Measurements from ENCODE around the gene HSPA12B. TPM values are rescaled to one million over a fixed set of nuclear protein-coding genes. Genes with fewer than 3 reads are reported as not detected.

Gene HSPA12B
- total RNA-seq, 1 experiment from 2014 or later = 2.7 TPM

GRCh38 chr20:3693376-3693775 is 39.1 kb upstream of the HSPA12B start:
- Mint-ChIP-seq H3K27me3 (ENCODE audit: low read depth) (peaks cover 4% of the 10 kb centered on the region), H3K4me3 (no peak overlapping the region), H3K36me3 (ENCODE audit: insufficient read depth in 1 of 3, low read depth in 3 of 3) (no peaks in the 10 kb centered on the region; a peak in 1 of 7 replicates), H3K4me1 (no peaks in the 10 kb centered on the region), H3K9me3 (peaks cover 3% of the 10 kb centered on the region in 2 experiments; a peak in 3 of 5 replicates), H3K27ac (peak overlapping the region in 1 of 3 experiments; percentile 62; a peak in 1 of 7 replicates)
- no CpG with 5 or more reads among the region's 13 CpGs for WGBS (ENCODE audit: extremely low coverage, insufficient read length, low lambda C conversion rate)
- H3K18ac ChIP-seq (ENCODE audit: insufficient read length, low read depth, low read length) = no peak overlapping the region
- no peak overlapping the region for H3T11ph ChIP-seq (ENCODE audit: low read length)
- no peak overlapping the region for H3K27ac ChIP-seq (ENCODE audit: insufficient read length, low read depth, low read length)
- no peak overlapping the region for H4K5ac ChIP-seq (ENCODE audit: insufficient read length, low read depth, low read length)
- H3K79me2 ChIP-seq (ENCODE audit: insufficient read depth, low read length) = no peaks in the 10 kb centered on the region
- no peak overlapping the region for H2BK15ac ChIP-seq (ENCODE audit: low read depth, low read length)
- H3K56ac ChIP-seq (ENCODE audit: insufficient read length, low read depth, low read length) = no peak overlapping the region
- H4K91ac ChIP-seq (ENCODE audit: insufficient read length, low read depth, low read length) = no peak overlapping the region
- no peak overlapping the region for H3K14ac ChIP-seq (ENCODE audit: insufficient read depth, low read length)
- H3K27me3 ChIP-seq (ENCODE audit: insufficient read depth, low read length) = no peaks in the 10 kb centered on the region
- no peak overlapping the region for H2BK5ac ChIP-seq (ENCODE audit: insufficient read length, low read length)
- TF ChIP-seq CTCF (conservative IDR thresholded peaks at IDR 0.05) = no peak
- H4K8ac ChIP-seq (replicated peaks; ENCODE audit: insufficient read length, low read depth, low read length) = no peak overlapping the region
- H2BK20ac ChIP-seq (ENCODE audit: low read depth, low read length, poor library complexity, severe bottlenecking) = no peak overlapping the region
- no peak overlapping the region for H3K23ac ChIP-seq (ENCODE audit: insufficient read length, low read depth, low read length)
- H2AFZ ChIP-seq (ENCODE audit: low read length) = no peak overlapping the region
- no peak overlapping the region for H2BK12ac ChIP-seq (ENCODE audit: insufficient read length, low read depth, low read length)
- H3K4me2 ChIP-seq (ENCODE audit: insufficient read depth, insufficient read length, low read length) = no peak overlapping the region
- DNase-seq = no peak
- no peaks in the 10 kb centered on the region for H3K79me1 ChIP-seq (ENCODE audit: insufficient read depth, low read depth, low read length, poor library complexity, severe bottlenecking)
- no peaks in the 10 kb centered on the region for H3K4me1 ChIP-seq (ENCODE audit: insufficient read depth, low read length)
- H4K20me1 ChIP-seq (ENCODE audit: control insufficient read depth, insufficient read depth, insufficient read length) = no peaks in the 10 kb centered on the region
- no peak overlapping the region for H3K9ac ChIP-seq (ENCODE audit: extremely low read depth, insufficient read length, low read length)
- H3K4ac ChIP-seq (ENCODE audit: low read depth, low read length) = no peak overlapping the region
- H3K9me3 ChIP-seq (ENCODE audit: control insufficient read depth, low read depth, low read length) = no peaks in the 10 kb centered on the region
- no peak overlapping the region for H2AK5ac ChIP-seq (ENCODE audit: insufficient read length, low read length)
- no peak overlapping the region for H2BK120ac ChIP-seq (ENCODE audit: low read depth, low read length, poor library complexity, severe bottlenecking)
- no peaks in the 10 kb centered on the region for H3K23me2 ChIP-seq (ENCODE audit: insufficient read length, low read depth, low read length, poor library complexity, severe bottlenecking)

All from H9 (cell line).